ENCODE results near the gene TP63.

The TP63 gene

GRCh38 chr3:189786479-189787064, 155.4 kb downstream of the TP63 start:
- no peak for DNase-seq (ENCODE audit: low read depth in 1 of 2, low spot score in 1 of 2)
- in situ Hi-C loops (cut with HindIII; ENCODE audit: low pct_unique_long_range_greater_than_20kb, low sequenced_read_pairs) = no loop called here
- no peak for TF ChIP-seq JUND (IDR thresholded peaks at IDR 0.05; ENCODE audit: low read depth)

DNA sequence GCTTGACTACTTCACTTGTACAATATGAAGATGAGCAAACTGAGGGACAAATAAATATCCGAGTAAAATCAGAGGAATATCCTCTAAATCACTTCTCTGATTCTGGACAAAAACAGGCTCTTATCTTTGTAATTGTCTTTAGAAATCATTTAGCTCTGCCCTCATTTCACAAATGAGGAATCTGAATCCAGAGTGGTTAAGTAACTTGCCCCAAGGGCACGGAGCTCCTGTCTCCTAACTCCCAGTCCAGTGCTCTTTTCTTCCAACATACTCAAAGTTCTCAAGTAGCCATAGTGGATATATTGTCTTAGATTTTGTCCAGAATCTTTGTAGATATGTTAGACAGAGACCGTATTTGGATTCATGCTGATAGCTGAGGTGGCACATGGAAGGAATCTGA, 156.0 kb downstream of the TP63 start:
- in situ Hi-C loops (cut with HindIII; ENCODE audit: low pct_unique_long_range_greater_than_20kb, low sequenced_read_pairs) = no loop called here
- TF ChIP-seq JUND (IDR thresholded peaks at IDR 0.05; ENCODE audit: low read depth) = no peak

DNA sequence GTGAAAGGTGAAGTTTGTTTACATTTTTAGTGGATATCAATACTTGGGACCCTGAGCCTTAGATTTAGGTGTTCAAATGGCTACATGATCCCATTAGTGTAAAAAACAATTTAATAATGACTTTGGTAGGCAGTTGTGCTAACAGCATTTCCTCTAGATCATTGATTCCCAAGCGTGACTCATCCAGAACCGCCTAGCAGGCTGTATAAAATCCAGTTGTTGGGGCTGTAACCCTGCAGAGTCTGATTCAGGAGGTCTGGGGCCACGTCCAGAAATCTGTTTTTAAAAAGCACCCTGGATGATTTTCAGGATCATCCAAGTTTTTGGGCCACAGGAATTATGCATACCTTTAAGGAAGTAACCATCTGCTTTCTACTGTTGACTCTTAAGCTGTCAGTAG, 156.4 kb downstream of the TP63 start:
- in situ Hi-C loops (cut with HindIII; ENCODE audit: low pct_unique_long_range_greater_than_20kb, low sequenced_read_pairs) = no loop called here
- no peak for DNase-seq (ENCODE audit: low read depth in 1 of 2, low spot score in 1 of 2)
- TF ChIP-seq JUND (IDR thresholded peaks at IDR 0.05; ENCODE audit: low read depth) = no peak

More for the DNA sequence above, 156.0 kb downstream of the TP63 start:
- DNase-seq (ENCODE audit: low read depth in 1 of 2, low spot score in 1 of 2) = no peak

DNA sequence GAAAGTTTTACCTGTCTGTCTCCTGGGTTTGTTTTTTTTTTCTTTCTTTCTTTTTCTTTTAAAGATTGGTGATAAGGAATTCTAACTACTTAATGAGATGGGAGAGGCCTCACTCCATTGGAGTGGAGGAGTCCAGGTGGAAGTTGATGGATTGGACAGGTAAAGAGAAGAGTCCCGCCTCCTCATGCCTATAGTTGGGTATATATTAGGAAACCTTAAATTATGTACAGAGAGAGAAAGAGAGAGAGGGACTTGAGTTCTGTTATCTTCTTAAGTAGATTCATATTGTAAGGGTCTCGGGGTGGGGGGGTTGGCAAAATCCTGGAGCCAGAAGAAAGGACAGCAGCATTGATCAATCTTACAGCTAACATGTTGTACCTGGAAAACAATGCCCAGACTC, 158.2 kb downstream of the TP63 start:
- TF ChIP-seq JUND (IDR thresholded peaks at IDR 0.05; ENCODE audit: low read depth) = no peak
- no peak for DNase-seq (ENCODE audit: low read depth in 1 of 2, low spot score in 1 of 2)
- in situ Hi-C loops (cut with HindIII; ENCODE audit: low pct_unique_long_range_greater_than_20kb, low sequenced_read_pairs) = no loop called here

DNA sequence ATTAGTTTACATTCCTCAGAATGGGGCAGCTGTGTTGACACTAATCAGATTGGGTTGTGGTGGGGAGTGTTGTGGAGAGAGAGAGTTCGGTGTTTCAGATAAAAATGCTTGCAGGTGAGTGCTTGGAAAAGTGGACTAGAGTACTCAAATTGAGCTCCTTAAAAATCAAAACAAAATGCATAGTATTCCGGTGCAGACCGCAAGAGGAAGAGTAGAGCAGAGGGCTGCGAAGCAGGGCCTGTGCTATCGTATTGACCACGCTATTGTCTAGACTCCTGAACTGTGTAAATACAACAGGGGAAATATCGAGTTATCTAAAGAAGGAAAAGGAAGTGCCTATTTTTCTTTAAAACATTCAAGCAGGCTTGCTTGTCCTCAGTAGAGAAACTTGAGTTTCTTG, 159.5 kb downstream of the TP63 start:
- peak in 1 of 2 experiments; percentile 60 for DNase-seq (ENCODE audit: low read depth in 1 of 2, low spot score in 1 of 2)
- in situ Hi-C loops (cut with HindIII; ENCODE audit: low pct_unique_long_range_greater_than_20kb, low sequenced_read_pairs) = no loop called here
- no peak for TF ChIP-seq JUND (IDR thresholded peaks at IDR 0.05; ENCODE audit: low read depth)

DNA sequence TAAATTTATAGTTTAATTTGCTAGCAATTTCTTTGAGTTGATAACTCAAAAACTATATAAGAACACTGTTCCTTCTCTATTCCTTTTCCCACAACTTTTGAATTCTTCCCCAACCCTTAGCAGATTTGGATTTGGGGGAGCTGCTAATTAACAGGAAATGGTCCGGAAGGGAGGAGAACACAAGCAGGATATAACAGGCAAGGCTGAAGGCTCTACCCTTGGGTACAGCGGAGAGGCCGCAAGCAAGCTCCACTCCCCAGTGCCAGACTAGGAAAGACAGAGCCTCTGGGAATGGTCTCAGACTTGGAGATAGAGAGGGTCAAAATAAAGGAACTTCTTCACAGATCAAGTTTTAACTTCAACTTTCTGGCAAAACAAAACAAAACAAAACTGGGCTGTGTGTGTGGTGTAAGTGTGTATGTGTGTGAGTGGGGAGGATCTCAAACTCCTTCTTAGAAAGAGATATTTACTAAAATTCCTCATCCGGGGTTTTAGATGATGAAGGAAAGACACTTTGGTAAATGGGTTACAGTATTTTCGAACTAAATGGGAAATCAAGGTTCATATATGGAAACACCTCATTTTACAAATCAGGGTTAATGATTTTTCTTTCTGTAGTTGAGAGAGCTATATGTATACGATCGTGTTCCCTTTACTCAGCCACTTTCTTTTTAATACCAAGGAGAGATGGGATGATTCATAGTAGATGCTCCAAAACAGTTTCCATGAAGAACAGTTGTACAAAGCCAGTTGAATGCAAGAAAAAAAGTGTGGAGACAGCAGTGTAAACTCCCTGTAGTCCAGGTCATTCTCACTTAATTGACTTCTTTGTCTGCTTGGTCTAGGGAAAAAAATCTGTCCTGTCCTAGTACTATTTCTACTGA, 161.1 kb downstream of the TP63 start:
- no peak for TF ChIP-seq JUND (IDR thresholded peaks at IDR 0.05; ENCODE audit: low read depth)
- DNase-seq (ENCODE audit: low read depth in 1 of 2, low spot score in 1 of 2) = no peak
- in situ Hi-C loops (cut with HindIII; ENCODE audit: low pct_unique_long_range_greater_than_20kb, low sequenced_read_pairs) = no loop called here

DNA sequence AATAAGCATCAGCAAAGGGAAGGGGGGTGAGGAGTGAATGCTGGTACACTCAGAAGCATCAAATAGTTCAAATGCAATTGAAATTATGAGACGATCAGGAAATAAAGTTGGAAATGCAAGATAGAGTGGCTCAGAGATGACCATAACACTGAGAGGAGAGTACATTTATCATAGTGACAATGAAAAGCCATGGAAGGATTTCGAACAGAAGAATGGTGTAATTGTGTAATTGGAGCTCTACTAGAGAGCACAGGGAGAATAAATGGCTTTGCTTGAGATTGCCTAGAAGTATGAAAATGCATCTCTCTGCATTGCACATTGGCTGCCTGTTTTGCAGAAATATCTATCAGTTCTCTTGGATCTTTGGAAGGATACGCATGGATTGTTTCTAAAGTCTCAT, 163.3 kb downstream of the TP63 start:
- no peak for TF ChIP-seq JUND (IDR thresholded peaks at IDR 0.05; ENCODE audit: low read depth)
- DNase-seq (ENCODE audit: low read depth in 1 of 2, low spot score in 1 of 2) = no peak
- in situ Hi-C loops (cut with HindIII; ENCODE audit: low pct_unique_long_range_greater_than_20kb, low sequenced_read_pairs) = no loop called here

DNA sequence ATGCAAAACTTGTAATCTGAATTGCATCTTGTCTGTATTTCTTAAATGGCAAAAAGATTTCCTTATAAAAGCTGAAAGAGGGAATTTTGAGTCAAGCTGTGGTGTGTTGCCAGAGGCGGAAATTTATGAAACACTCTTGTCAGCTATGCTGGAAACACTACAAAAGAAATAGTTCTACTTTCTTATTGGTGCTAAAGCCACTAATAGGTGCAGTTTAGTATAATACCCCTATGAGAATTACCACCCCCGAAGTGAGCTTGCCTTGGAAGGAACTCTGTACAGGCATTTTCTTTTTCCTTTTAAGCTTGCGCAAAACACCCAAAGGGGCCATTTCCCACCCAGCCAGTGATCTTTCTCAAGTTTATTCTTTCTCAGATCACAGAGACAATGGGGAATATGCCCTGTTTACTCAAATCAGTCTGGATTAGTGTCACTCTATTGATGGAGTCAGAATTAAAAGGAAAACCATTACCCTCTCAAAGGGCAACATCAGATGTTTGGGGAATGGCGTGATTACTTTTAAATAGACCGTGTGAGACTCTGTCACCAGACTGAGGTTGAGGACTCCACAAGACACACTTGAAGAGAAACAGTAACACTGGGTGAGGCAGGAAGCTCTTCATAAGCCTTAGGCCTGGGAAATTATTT, 166.0 kb downstream of the TP63 start:
- no peak for TF ChIP-seq JUND (IDR thresholded peaks at IDR 0.05; ENCODE audit: low read depth)
- no peak for DNase-seq (ENCODE audit: low read depth in 1 of 2, low spot score in 1 of 2)
- in situ Hi-C loops (cut with HindIII; ENCODE audit: low pct_unique_long_range_greater_than_20kb, low sequenced_read_pairs) = no loop called here

DNA sequence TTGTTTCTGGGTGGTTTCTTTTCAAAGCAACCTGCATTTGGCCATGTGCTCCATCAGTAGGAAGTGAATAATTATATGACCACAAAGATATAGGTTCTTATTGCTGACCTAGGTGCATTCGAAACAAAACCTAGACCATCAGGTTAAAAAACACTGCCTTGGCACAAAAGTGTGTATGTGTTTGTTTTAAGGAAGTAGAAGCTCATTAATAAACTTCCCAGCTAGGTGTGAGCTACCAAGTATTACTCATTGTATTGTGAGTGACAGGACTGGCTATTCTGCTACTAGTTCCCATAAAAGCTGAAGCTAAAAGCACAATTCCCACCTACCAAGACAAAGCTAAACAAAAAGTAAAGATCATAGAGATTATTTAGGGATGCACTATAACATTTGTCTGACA, 168.2 kb downstream of the TP63 start:
- DNase-seq (ENCODE audit: low read depth in 1 of 2, low spot score in 1 of 2) = no peak
- in situ Hi-C loops (cut with HindIII; ENCODE audit: low pct_unique_long_range_greater_than_20kb, low sequenced_read_pairs) = no loop called here
- TF ChIP-seq JUND (IDR thresholded peaks at IDR 0.05; ENCODE audit: low read depth) = no peak

- in situ Hi-C loops (cut with HindIII; ENCODE audit: low pct_unique_long_range_greater_than_20kb, low sequenced_read_pairs) = no loop called here
- DNase-seq (ENCODE audit: low read depth in 1 of 2, low spot score in 1 of 2) = peak in 1 of 2 experiments; percentile 78
- no peak for TF ChIP-seq JUND (IDR thresholded peaks at IDR 0.05; ENCODE audit: low read depth)
Measured at GRCh38 chr3:189800436-189800835, 169.2 kb downstream of the TP63 start.

DNA sequence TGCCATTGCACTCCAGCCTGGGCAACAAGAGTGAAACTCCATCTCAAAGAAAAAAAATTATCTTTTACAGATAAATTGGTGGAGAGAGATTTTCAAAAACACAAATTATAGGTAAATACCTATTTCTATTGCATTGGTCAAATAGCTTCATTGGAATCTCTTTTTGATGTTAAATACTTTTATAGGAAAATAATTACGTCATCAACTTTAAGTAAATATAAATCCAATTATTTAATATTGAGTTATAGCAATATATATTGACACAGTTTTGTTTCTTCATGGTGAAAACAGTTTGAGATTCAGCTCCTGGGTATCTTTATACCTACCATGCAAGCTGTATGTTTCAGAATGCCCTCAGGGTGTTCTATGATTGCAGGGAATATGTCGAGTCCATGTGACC, 172.1 kb downstream of the TP63 start:
- in situ Hi-C loops (cut with HindIII; ENCODE audit: low pct_unique_long_range_greater_than_20kb, low sequenced_read_pairs) = no loop called here
- DNase-seq (ENCODE audit: low read depth in 1 of 2, low spot score in 1 of 2) = no peak
- no peak for TF ChIP-seq JUND (IDR thresholded peaks at IDR 0.05; ENCODE audit: low read depth)

GRCh38 chr3:189805375-189806067, 174.3 kb downstream of the TP63 start:
- TF ChIP-seq JUND (IDR thresholded peaks at IDR 0.05; ENCODE audit: low read depth) = no peak
- no peak for DNase-seq (ENCODE audit: low read depth in 1 of 2, low spot score in 1 of 2)
- in situ Hi-C loops (cut with HindIII; ENCODE audit: low pct_unique_long_range_greater_than_20kb, low sequenced_read_pairs) = no loop called here
